HepG2 (cell line): ENCODE results near the gene GDE1. TPM values are rescaled to one million over a fixed set of nuclear protein-coding genes. Genes with fewer than 3 reads are reported as not detected.

Source experiments
- ATAC-seq: fragments of 200-7000 bp; cut with Tn5 transposase; 3 replicates; pipeline ENCODE4 v1.9.1; 2020; ENCODE audit warnings: mild to moderate bottlenecking, moderate library complexity
- BruUV-seq: library from RNA; stranded (reverse); fragments of 400-500 nt; replicated peaks from 2 replicates; lab custom pipeline; 2021; lab: Mats Ljungman, UMichigan
- CTCF ChIA-PET: fragments of 300-600 bp; formaldehyde crosslinking; extraction: SDS; loops from one replicate; lab custom pipeline; 2021; ENCODE audit warnings: low total read pairs, inconsistent platforms, low intra/inter-chr PET ratio; lab: Yijun Ruan, JAX
- POLR2A ChIA-PET: fragments of 350-600 bp; sonication (Branson Sonifier 250); formaldehyde crosslinking; loops from one replicate; lab custom pipeline; 2020; ENCODE audit warnings: antibody characterized with exemption, inconsistent platforms; lab: Yijun Ruan, JAX
- DNase-seq: peaks from one replicate; pipeline ENCODE4 v3.0.0-alpha.2; 2015; ENCODE audit warnings: low spot score
- FAIRE-seq: peaks from 3 replicates; lab custom pipeline; 2011; peaks lifted over from hg19 to GRCh38; lab: Jason Lieb, UNC
- H2AFZ ChIP-seq: one replicate; pipeline ENCODE4 v1.6.1; 2011; ENCODE audit warnings: low read length, inconsistent platforms
- H3K27ac ChIP-seq: fragments of 300-600 bp; 3 replicates; pipeline ENCODE4 v1.8.0; 2011; ENCODE audit warnings: mixed run types, mild to moderate bottlenecking, mixed read lengths, low read length, inconsistent platforms; ENCODE audit not compliant: insufficient read depth; ENCODE audit errors: extremely low read length
- H3K27me3 ChIP-seq, 2 experiments: fragments of 200-600 bp in 1 of 2; 2 replicates in 1 of 2; 3 replicates in 1 of 2; pipeline versions ENCODE4 v1.6.0 to v1.8.0; 2011; ENCODE audit warnings: low read length in 2 of 2, mild to moderate bottlenecking in 2 of 2, moderate library complexity in 2 of 2, inconsistent platforms in 1 of 2; ENCODE audit not compliant: insufficient read depth in 2 of 2, control insufficient read depth in 1 of 2
- H3K36me3 ChIP-seq, 2 experiments: fragments of 200-600 bp in 1 of 2; replicated peaks in 1 of 2; 2 replicates in 1 of 2; 3 replicates in 1 of 2; pipeline versions ENCODE4 v1.5.1 to v1.8.0; 2011; ENCODE audit warnings: low read length in 2 of 2, inconsistent platforms in 1 of 2; ENCODE audit not compliant: insufficient read depth in 2 of 2, control insufficient read depth in 1 of 2
- H3K4me1 ChIP-seq: 2 replicates; pipeline ENCODE4 v1.5.1; 2012; ENCODE audit warnings: low read length, inconsistent platforms; ENCODE audit not compliant: insufficient read depth
- H3K4me2 ChIP-seq: 2 replicates; pipeline ENCODE4 v1.6.0; 2011; ENCODE audit warnings: low read depth, low read length, inconsistent platforms
- H3K4me3 ChIP-seq, 3 experiments: fragments of 200-600 bp in 1 of 3; sonication (generic), shearing (Covaris generic) in 1 of 3; replicated peaks in 1 of 3; 2 replicates each; pipeline ENCODE4 v1.5.1; 2011 to 2016; ENCODE audit warnings: low read length in 3 of 3, inconsistent platforms in 2 of 3, low read depth in 2 of 3, mild to moderate bottlenecking in 2 of 3, control low read depth in 1 of 3, mixed read lengths in 1 of 3; ENCODE audit not compliant: insufficient read depth in 1 of 3
- H3K79me2 ChIP-seq: one replicate; pipeline ENCODE4 v1.6.1; 2011; ENCODE audit warnings: low read length, inconsistent platforms; ENCODE audit not compliant: insufficient read depth
- H3K9ac ChIP-seq: 2 replicates; pipeline ENCODE4 v1.6.0; 2011; ENCODE audit warnings: mild to moderate bottlenecking, low read depth, low read length, inconsistent platforms; ENCODE audit not compliant: insufficient read depth
- H3K9me3 ChIP-seq: 2 replicates; pipeline ENCODE4 v1.5.1; 2012; ENCODE audit warnings: mild to moderate bottlenecking, low read length
- H4K20me1 ChIP-seq: 2 replicates; pipeline ENCODE4 v1.6.0; 2011; ENCODE audit warnings: inconsistent platforms, mild to moderate bottlenecking, low read length, moderate library complexity; ENCODE audit not compliant: insufficient read depth
- STAG1 ChIP-seq: sonication (generic); formaldehyde crosslinking; IDR thresholded peaks from 2 replicates; pipeline ENCODE4 v1.4.0; 2020; ENCODE audit warnings: missing genetic modification reagents
- ZNF558 ChIP-seq: sonication (generic); formaldehyde crosslinking; IDR thresholded peaks from 2 replicates; pipeline ENCODE4 v1.9.0; 2022; ENCODE audit warnings: mild to moderate bottlenecking, missing genetic modification reagents, borderline replicate concordance
- ZNF687 ChIP-seq: sonication (generic); formaldehyde crosslinking; IDR thresholded peaks from 2 replicates; pipeline ENCODE4 v1.5.1; 2020; ENCODE audit warnings: mild to moderate bottlenecking, missing genetic modification reagents, moderate library complexity
- WGBS: methylation state at CpG from one replicate; pipeline ENCODE4 v1.1.6; 2017; ENCODE audit warnings: low lambda C conversion rate; 5-methylcytosine and 5-hydroxymethylcytosine counted together
- in situ Hi-C: cut with HindIII; loops from 2 replicates; pipeline ENCODE4 v1.10.0; 2017; ENCODE audit warnings: low pct_unique_long_range_greater_than_20kb; ENCODE audit not compliant: extremely low pct_ligation_motif_present
- intact Hi-C: fragments of 100-400 bp; cut with micrococcal nuclease; formaldehyde crosslinking; loops from one replicate; pipeline ENCODE4 v1.10.0; 2022; ENCODE audit not compliant: unreplicated experiment
- polyA plus RNA-seq, 8 experiments: library from polyadenylated mRNA; depleted of rRNA in 3 of 8; stranded (reverse) in 7 of 8; unstranded in 1 of 8; fragments of >200 nt; fragmentation: Illumina TruSeq in 4 of 8; extraction: Trizol in 4 of 8; gene quantifications; 2 replicates each; pipeline versions ENCODE4 v1.2.1 to v1.2.3, GENCODE V29; 2011 to 2016; ENCODE audit warnings: low read depth in 4 of 8, missing spikeins in 1 of 8, mixed read lengths in 1 of 8; ENCODE audit not compliant: insufficient read depth in 1 of 8
- total RNA-seq, 5 experiments: library from RNA; depleted of rRNA; stranded (reverse); fragments of >200 nt; fragmentation: Illumina TruSeq; extraction: Trizol; gene quantifications; 2 replicates each; pipeline ENCODE4 v1.2.3, GENCODE V29; 2016; ENCODE audit warnings: low read depth in 1 of 5
- TF ChIP-seq, protein P1 (sequence below), 2 experiments: sonication (generic) in 1 of 2; formaldehyde crosslinking in 1 of 2; IDR thresholded peaks; 2 replicates each; pipeline versions ENCODE4 v1.5.1 to v1.6.1; 2011 to 2020; ENCODE audit warnings: borderline replicate concordance in 1 of 2, low read depth in 1 of 2, low read length in 1 of 2, mild to moderate bottlenecking in 1 of 2, missing genetic modification reagents in 1 of 2, moderate library complexity in 1 of 2
- TF ChIP-seq, protein P2 (sequence below): sonication (generic); formaldehyde crosslinking; IDR thresholded peaks from 2 replicates; pipeline ENCODE4 v1.5.0; 2020; ENCODE audit warnings: mild to moderate bottlenecking, missing genetic modification reagents, moderate library complexity

The GDE1 gene
- total and polyA plus RNA-seq, 2 of the 13 experiments (the other 11 are each of a cell fraction or from before 2014, with no cell fraction given) = 35.9 to 59.0 TPM

- TF ChIP-seq, protein P1, sequence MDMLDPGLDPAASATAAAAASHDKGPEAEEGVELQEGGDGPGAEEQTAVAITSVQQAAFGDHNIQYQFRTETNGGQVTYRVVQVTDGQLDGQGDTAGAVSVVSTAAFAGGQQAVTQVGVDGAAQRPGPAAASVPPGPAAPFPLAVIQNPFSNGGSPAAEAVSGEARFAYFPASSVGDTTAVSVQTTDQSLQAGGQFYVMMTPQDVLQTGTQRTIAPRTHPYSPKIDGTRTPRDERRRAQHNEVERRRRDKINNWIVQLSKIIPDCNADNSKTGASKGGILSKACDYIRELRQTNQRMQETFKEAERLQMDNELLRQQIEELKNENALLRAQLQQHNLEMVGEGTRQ (IDR thresholded peaks at IDR 0.05; ENCODE audit: low read depth, low read length) = no peak
- TF ChIP-seq, protein P1 (CRISPR knock-in tag; IDR thresholded peaks at IDR 0.05; ENCODE audit: borderline replicate concordance) = no peak
Observed at GRCh38 chr16:19488213-19488640, 33.7 kb downstream of the GDE1 start (continued).

DNA sequence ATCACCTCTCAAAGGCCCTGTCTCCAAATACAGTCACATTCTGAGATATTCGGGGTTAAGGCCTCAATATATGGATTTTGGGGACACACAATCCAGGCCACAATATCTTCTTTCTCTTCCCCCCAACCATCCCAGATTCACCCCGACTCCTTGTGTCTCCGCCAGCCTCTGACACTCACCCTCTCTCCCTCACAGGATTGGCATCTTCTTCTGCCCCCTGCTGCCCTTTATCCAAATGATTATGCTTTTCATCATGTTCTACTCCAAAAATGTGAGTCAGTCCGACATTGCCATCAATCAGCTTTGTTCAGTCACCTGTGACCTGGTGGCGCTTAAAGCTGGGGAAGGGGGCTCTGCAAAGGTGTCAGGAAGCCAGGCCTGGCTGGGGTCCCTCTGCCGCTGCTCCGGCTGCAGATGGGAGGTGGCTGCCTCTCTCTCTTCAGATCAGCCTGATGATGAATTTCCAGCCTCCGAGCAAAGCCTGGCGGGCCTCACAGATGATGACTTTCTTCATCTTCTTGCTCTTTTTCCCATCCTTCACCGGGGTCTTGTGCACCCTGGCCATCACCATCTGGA, 35.1 kb downstream of the GDE1 start:
- in situ Hi-C loops (no loop called here), intact Hi-C loops (loop anchor here (5.0 kb wide), 1 partner anchor 100 kb away; no protein-coding TSS in a partner anchor)
- Histone ChIP-seq H3K27me3 (peaks cover 0 to 9% of the 10 kb centered on the region in 2 experiments; a peak in 1 of 5 replicates), H3K4me3 (no peak overlapping the region), H3K27ac (no peak overlapping the region), H3K36me3 (no peaks in the 10 kb centered on the region), H2AFZ (no peak overlapping the region)
- POLR2A ChIA-PET = no interaction called here
- no peak for FAIRE-seq
- BruUV-seq = no TSS peak
- CTCF ChIA-PET = interaction anchor here (1.1 kb wide), 1 partner anchor 98 kb away, joined by 6 read pairs; no protein-coding TSS in a partner anchor
- TF ChIP-seq, protein P2, sequence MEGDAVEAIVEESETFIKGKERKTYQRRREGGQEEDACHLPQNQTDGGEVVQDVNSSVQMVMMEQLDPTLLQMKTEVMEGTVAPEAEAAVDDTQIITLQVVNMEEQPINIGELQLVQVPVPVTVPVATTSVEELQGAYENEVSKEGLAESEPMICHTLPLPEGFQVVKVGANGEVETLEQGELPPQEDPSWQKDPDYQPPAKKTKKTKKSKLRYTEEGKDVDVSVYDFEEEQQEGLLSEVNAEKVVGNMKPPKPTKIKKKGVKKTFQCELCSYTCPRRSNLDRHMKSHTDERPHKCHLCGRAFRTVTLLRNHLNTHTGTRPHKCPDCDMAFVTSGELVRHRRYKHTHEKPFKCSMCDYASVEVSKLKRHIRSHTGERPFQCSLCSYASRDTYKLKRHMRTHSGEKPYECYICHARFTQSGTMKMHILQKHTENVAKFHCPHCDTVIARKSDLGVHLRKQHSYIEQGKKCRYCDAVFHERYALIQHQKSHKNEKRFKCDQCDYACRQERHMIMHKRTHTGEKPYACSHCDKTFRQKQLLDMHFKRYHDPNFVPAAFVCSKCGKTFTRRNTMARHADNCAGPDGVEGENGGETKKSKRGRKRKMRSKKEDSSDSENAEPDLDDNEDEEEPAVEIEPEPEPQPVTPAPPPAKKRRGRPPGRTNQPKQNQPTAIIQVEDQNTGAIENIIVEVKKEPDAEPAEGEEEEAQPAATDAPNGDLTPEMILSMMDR (CRISPR knock-in tag) = peak; percentile 39
- peak; percentile 38 for TF ChIP-seq STAG1 (CRISPR knock-in tag)
- TF ChIP-seq ZNF687 (CRISPR knock-in tag) = 0 out of 2 replicates have a peak, but pooled peaks have one; percentile 4
- no peak for TF ChIP-seq ZNF558 (CRISPR knock-in tag)
- TF ChIP-seq, all 625 proteins: peak for 3
- peak; percentile 28; the same call in 2 of the 3 replicates for ATAC-seq
- Histone ChIP-seq H3K9ac (no peak overlapping the region), H3K4me2 (no peak overlapping the region), H3K4me1 (peaks cover 14% of the 10 kb centered on the region), H4K20me1 (no peaks in the 10 kb centered on the region), H3K9me3 (no peaks in the 10 kb centered on the region), H3K79me2 (no peaks in the 10 kb centered on the region)
- no peak for DNase-seq
- WGBS = 49% methylated on average over 10 of the region's 10 CpGs
